ENCODE data around the gene ASB10. TPM values are rescaled to one million over a fixed set of nuclear protein-coding genes. Genes with fewer than 3 reads are reported as not detected.

Gene ASB10
- total and polyA plus RNA-seq, 3 donors from 2014 or later, result 0.18 to 0.39 TPM; not detected in 1

DNA sequence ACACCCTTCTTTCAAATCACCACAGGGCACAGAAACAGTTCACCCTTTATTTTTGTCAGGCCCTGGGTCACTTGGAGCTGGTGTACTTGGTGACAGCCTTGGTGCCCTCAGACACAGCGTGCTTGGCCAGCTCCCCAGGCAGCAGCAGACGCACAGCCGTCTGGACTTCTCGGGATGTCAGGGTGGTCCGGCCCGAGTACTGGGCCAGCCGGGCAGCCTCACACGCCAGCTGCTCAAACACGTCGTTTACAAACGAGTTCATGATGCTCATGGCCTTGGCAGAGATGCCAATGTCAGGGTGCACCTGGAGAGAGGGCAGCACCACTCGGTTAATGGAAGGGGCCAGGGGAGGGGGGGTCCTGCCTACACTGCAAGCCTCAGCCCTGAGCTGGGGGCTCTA is 20.8 kb upstream of the ASB10 start:
- intact Hi-C loops (cut with DNase I; ENCODE audit: low total_unique reads), result no loop called here
- H3K9me3 ChIP-seq, result no peaks in the 10 kb centered on the region
- no peak overlapping the region for H3K27ac ChIP-seq

DNA sequence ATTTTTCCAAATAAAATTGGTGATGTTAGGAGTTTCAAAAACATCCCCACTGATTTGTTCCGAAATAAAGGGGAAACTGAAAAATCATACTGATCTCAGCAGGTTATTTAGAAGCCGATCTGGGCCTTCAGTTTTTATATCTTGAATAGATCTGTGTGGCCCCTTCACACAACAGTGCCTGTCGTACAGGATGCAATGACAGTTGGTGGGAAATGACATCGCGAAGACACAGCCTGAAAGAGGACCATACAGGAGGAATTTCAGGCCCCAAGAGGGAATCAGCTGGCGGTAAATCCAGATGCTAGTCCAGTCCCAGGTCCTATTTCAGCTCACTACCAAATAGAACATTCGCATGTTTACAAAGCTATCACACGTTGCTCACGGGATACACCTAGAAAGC is 20.3 kb upstream of the ASB10 start:
- Histone ChIP-seq H3K9me3 (no peaks in the 10 kb centered on the region), H3K4me3 (no peak overlapping the region), H3K4me1 (no peaks in the 10 kb centered on the region), H3K27me3 (no peaks in the 10 kb centered on the region), H3K27ac (no peak overlapping the region), H3K36me3 (ENCODE audit: low read depth, missing control alignments) (no peaks in the 10 kb centered on the region)
- no peak for TF ChIP-seq POLR2A (IDR thresholded peaks at IDR 0.05)
- TF ChIP-seq, protein P1, sequence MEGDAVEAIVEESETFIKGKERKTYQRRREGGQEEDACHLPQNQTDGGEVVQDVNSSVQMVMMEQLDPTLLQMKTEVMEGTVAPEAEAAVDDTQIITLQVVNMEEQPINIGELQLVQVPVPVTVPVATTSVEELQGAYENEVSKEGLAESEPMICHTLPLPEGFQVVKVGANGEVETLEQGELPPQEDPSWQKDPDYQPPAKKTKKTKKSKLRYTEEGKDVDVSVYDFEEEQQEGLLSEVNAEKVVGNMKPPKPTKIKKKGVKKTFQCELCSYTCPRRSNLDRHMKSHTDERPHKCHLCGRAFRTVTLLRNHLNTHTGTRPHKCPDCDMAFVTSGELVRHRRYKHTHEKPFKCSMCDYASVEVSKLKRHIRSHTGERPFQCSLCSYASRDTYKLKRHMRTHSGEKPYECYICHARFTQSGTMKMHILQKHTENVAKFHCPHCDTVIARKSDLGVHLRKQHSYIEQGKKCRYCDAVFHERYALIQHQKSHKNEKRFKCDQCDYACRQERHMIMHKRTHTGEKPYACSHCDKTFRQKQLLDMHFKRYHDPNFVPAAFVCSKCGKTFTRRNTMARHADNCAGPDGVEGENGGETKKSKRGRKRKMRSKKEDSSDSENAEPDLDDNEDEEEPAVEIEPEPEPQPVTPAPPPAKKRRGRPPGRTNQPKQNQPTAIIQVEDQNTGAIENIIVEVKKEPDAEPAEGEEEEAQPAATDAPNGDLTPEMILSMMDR (IDR thresholded peaks at IDR 0.05), result no peak
- no peak for DNase-seq
- WGBS, 2 donors, result 77 to 80% methylated on average over 9 of the region's 9 CpGs
- intact Hi-C loops (cut with DNase I; ENCODE audit: low total_unique reads), result no loop called here

More for the DNA sequence above, 20.8 kb upstream of the ASB10 start:
- no peak for TF ChIP-seq POLR2A (IDR thresholded peaks at IDR 0.05)
- TF ChIP-seq, protein P1 (IDR thresholded peaks at IDR 0.05), result no peak
- no peaks in the 10 kb centered on the region for H3K27me3 ChIP-seq
- no peaks in the 10 kb centered on the region for H3K4me1 ChIP-seq
- WGBS, 2 donors, result 60% methylated on average over 12 of the region's 12 CpGs; no CpG with 5 or more reads in 1 of the 2 donors
- no peak for DNase-seq
- no peaks in the 10 kb centered on the region for H3K36me3 ChIP-seq (ENCODE audit: low read depth, missing control alignments)
- H3K4me3 ChIP-seq, result no peak overlapping the region

DNA sequence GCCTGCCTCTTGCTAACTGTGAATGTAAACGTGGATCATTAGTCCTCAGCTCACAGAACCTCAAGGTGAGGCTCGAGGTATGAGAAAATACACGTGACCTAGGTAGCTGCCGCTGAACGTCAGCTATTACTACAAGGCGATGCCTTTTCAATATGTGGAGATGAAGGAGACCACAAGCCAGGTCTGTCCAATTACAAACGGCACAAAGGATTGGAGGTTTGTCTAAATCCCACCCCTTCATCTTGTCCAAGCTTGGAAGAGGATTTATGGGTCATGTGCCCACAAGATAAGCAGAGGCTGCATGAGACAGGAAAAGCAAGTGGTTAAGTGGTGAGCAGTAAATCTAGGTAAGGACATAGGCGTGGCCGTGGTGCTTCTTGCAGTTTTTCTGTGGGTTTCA is 19.9 kb upstream of the ASB10 start:
- no peaks in the 10 kb centered on the region for H3K36me3 ChIP-seq (ENCODE audit: low read depth, missing control alignments)
- TF ChIP-seq, protein P1 (IDR thresholded peaks at IDR 0.05), result no peak
- no peak for TF ChIP-seq POLR2A (IDR thresholded peaks at IDR 0.05)
- H3K27ac ChIP-seq, result no peak overlapping the region
- no peaks in the 10 kb centered on the region for H3K4me1 ChIP-seq
- no peaks in the 10 kb centered on the region for H3K27me3 ChIP-seq
- WGBS, 2 donors, result 59 to 69% methylated on average over 9 of the region's 9 CpGs
- intact Hi-C loops (cut with DNase I; ENCODE audit: low total_unique reads), result no loop called here
- H3K9me3 ChIP-seq, result no peaks in the 10 kb centered on the region
- H3K4me3 ChIP-seq, result no peak overlapping the region
- DNase-seq, result no peak

DNA sequence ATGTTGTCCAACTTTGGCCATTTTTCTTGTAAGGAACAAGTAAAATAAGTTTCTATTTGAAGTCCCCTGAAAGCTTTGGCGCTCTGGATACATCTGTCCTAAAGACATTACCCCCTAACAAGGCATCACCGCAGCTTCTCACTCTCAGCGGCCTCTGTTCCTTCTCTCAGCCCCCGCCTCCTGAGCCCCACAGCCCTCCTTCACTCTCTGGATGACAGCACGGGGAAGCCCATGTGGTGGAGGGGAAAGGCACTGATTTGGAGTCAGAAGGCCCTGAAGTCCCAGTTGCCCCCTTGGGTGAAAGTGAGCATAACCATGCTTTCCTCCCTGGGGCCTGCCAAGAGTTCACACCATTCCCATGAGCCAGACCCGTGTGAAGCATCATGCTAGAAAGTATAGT is 18.7 kb upstream of the ASB10 start:
- Histone ChIP-seq H3K27ac (no peak overlapping the region), H3K4me1 (no peaks in the 10 kb centered on the region), H3K9me3 (no peaks in the 10 kb centered on the region), H3K27me3 (no peaks in the 10 kb centered on the region), H3K4me3 (no peak overlapping the region), H3K36me3 (ENCODE audit: low read depth, missing control alignments) (no peaks in the 10 kb centered on the region)
- 76 to 80% methylated on average over 6 of the region's 6 CpGs for WGBS, 2 donors
- TF ChIP-seq POLR2A (IDR thresholded peaks at IDR 0.05), result no peak
- TF ChIP-seq, protein P1 (IDR thresholded peaks at IDR 0.05), result no peak
- no peak for DNase-seq
- intact Hi-C loops (cut with DNase I; ENCODE audit: low total_unique reads), result no loop called here

DNA sequence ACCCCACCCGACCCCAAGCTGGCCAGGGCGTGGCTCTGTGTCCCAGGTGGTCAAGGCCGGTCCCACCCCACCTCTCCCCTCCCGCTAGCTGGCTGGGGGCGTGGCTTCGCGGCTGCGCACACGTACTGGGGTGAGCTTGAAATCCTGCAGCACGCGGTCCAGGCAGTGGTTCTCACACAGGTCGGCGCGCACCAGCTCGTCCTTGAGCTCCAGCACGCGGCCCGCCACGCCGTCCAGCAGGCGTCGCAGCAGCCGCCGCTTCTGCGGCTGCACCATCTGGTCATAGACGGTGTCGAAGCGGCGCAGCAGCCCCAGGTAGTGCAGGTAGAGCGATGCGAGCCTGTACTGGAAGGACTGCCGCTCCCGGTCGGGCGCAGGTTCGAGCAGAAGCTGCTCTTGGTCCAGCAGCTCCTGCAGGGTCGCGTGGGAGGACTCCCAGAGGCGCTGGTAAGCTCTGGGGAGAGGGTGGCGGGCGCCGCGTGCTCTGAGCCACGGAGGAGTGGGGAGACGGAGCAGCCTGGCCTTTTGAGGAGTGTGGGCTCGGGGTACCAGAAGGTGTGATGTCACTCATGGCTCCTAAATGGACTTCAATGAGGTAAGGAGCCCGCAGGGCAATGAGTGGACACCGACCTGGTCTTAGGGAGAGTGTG is 17.5 kb upstream of the ASB10 start:
- WGBS, 2 donors, result 61 to 66% methylated on average over 25 to 37 of the region's 48 CpGs
- DNase-seq, result peak; percentile 34
- H3K9me3 ChIP-seq, result no peaks in the 10 kb centered on the region
- peak overlapping the region in 1 of 2 donors; percentile 36 for H3K4me3 ChIP-seq
- no peaks in the 10 kb centered on the region for H3K4me1 ChIP-seq
- no peak overlapping the region for H3K27ac ChIP-seq
- no peaks in the 10 kb centered on the region for H3K36me3 ChIP-seq (ENCODE audit: low read depth, missing control alignments)
- intact Hi-C loops (cut with DNase I; ENCODE audit: low total_unique reads), result no loop called here
- H3K27me3 ChIP-seq, result no peaks in the 10 kb centered on the region
- TF ChIP-seq, protein P1 (IDR thresholded peaks at IDR 0.05), result peak in 1 of 3 experiments; percentile 15
- TF ChIP-seq POLR2A (IDR thresholded peaks at IDR 0.05), result no peak
